Lung microvascular endothelial cell (primary cell): Measurements from ENCODE around the gene MYO1E. TPM values are rescaled to one million over a fixed set of nuclear protein-coding genes. Genes with fewer than 3 reads are reported as not detected.
A peak's percentile ranks its signal among the peaks of the same experiment; 100 is the strongest.
"Not testable (repeated sequence)": the region's sequence is repeated elsewhere in the genome, so short reads cannot be mapped to it uniquely, and the experiment has no call there.

Experiments used
- DNase-seq, 2 donors: peaks; one replicate each; pipeline versions ENCODE4 v3.0.0 to v3.0.0-alpha.2; 2010; ENCODE audit warnings: low read depth in 2 of 2
- total RNA-seq: library from RNA; depleted of rRNA; stranded (reverse); fragments of >200 nt; gene quantifications from 2 replicates; pipeline ENCODE4 v1.2.1, GENCODE V29; 2014

Gene MYO1E
- total RNA-seq, 1 donor from 2014 or later: 12.1 TPM

DNA sequence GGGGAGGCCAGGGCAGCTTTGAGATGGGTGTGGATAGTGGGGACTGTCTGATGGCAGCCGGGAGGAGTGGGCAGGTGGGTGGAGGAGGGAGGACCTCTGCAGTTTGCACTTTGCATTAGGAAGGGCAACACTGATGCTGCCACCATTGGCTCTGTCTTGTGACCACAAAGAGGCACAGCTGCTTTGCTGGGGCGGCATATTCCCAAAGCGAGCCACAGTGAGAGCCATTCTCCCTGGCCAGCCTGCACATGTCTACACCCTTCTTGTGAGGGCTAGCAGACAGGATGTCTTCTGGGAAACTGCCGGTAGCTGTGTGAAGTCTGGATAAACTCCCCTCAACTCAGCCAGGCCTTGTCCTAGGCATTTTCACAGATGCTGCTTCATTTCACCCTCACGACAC, 229.4 kb downstream of the MYO1E start:
- DNase-seq: no peak

DNA sequence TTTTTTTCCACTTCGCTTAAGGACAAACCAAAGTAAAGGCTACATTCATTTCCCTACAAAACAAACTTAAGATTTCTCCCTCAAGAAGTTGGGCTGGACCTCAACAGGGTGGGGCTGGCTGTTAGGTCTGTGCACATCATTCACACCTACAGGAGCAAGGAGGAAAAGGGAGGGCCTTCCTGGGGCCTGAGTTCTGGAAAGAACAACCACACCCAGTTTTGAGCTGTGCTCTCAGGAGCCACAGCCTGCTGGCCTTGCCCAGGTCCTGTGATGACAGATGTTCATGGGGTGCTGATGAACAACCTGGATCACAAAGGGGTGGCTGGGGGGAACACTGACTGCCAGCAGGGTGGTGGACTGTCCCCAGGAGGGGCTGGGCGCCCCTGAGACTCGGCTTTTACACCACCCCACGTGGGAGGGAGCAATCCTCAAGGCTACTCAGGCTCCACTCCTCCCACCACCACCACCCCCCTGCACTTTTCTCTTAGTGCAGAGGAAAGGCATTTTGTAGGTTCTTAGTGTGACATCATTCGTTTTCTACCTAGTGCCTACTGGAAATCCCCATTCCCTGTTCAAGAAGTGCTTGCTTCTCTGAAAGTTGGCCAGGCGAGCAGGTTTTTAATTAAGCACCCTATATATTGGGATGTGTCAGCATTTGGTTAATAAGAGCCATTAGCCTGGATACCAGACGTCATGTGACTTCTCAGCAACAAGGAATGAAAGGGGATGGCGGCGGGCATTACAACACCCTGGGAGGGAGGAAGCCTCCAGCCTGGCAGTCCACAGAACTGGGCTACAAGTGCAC, 232.0 kb downstream of the MYO1E start:
- no peak for DNase-seq

DNA sequence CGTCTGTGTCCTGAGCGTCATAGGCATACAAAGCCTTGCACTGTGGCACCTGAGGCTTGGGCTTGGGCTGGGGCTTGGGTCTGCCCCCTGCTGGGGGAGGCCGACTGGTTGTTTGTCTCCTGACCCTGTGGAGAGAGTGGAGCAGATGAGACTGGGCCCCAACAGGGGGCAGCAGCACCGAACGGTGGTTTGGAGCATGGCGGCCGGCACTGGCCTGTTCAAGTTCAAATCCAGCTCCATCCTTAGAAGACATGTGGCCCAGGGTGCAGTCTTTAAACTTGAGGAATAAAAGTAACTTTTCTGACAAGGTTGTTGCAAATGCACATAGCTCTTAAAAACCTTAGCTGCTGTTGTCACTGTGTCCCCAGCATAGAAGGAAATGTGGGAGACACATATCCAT, 234.4 kb downstream of the MYO1E start:
- peak; percentile 57 to 74 for DNase-seq

DNA sequence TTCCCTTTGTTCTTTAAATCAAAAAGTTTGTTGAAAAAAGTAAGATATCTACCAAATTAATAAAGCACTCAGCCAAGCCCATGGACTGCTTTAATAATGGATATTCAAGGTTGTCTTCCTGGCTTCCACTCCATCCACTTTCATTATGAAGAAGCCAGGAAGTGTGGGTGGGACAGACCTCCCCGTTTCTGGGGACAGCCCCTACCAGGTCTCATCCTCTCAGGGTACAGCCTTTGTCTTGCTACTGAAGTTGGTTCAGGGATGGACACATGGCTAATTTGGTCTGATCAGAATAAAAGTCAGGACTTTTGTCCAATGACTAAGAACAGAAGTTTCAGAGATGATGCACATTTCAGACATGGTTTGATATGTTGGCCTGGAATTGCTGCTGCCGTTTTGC, 235.1 kb downstream of the MYO1E start:
- DNase-seq: no peak

DNA sequence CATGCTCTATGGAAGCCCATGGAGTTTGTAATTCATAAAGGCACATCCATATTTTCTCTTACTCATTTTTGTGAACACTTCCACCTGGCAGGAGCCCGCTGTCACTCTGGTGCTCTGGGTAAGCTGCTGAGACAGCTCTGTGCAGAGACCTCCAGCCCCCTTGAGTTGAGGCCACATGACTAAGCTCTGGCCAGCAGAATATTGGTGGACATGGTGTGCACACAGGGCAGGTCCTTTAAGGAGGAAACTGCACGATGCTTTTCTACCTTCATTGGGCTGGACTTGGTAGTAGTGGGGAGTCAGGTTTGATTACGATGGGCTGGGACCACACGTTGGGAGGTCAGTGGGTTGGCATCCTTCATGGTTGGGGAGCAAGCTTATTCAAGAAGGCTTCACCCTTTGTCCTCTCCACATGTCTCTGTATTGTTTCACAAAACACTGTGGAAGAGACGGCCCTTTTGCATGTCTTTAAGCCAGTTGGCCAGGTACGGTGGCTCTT, 238.7 kb downstream of the MYO1E start:
- DNase-seq: no peak

DNA sequence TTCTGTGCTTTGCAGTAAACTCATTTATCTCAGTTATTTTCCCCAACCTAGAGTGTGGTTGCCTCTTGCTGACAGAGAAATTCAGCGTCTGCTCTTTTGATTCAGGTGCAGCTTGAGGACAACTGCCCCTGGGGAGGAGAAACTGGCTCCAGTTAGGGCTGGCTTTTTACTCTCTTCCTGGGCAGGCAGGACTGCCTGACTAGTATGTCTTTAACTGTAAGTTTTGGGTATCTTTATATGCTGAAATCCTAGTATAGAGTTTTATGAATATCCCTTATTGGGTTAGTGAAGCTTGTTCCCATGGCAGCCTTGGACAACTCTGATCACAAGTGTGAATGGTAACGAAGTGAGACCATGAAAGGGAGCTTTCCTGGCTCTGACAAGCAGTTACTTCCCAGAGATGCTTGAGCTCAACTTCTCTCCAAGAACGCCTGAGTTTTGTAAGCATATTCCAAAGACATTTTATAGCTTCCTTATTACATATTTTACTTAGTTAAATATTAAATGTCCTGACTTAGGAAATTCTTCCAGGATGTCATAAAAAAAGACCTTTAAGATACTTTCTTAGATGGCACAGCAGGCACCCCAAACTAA, 240.6 kb downstream of the MYO1E start:
- DNase-seq: no peak

DNA sequence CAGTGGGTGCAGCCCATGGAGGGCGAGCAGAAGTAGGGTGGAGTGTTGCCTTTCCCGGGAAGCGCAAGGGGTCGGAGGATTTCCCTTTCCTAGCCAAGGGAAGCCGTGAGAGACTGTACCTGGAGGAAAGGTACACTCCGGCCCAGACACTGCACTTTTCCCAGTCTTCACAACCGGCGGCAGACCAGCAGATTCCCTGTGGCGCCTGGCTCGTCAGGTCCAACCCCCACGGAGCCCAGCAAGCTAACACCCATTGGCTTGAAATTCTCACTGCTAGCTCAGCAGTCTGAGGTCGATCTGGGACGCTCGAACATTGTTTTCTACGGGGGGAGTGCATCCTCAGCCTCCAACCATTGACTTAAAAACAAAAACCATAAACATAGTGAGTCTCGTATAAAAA, 241.2 kb downstream of the MYO1E start:
- DNase-seq: no peak

DNA sequence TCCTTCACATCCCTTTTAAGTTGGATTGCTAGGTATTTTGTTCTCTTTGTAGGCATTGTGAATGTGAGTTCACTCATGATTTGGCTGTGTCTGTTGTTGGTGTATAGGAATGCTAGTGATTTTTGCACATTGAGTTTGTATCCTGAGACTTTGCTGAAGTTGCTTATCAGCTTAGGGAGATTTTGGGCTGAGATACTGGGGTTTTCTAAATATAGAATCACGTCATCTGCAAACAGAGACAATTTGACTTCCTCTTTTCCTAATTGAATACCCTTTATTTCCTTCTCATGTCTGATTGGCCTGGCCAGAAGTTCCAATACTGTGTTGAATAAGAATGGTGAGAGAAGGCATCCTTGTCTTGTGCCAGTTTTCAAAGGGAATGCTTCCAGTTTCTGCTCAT, 245.4 kb downstream of the MYO1E start:
- DNase-seq: not testable (repeated sequence)

DNA sequence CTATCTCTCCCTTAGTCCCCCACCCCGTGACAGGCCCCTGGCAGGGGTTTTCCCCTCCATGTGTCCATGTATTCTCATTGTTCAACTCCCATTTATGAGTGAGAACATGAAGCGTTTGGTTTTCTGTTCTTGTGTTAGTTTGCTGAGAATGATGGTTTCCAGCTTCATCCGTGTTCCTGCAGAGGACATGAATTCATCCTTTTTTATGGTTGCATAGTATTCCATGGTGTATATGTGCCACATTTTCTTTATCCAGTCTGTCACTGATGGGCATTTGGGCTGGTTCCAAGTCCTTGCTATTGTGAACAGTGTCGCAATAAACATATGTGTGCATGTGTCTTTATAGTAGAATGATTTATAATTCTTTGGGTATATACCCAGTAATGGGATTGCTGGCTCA, 247.0 kb downstream of the MYO1E start:
- DNase-seq: not testable (repeated sequence)

DNA sequence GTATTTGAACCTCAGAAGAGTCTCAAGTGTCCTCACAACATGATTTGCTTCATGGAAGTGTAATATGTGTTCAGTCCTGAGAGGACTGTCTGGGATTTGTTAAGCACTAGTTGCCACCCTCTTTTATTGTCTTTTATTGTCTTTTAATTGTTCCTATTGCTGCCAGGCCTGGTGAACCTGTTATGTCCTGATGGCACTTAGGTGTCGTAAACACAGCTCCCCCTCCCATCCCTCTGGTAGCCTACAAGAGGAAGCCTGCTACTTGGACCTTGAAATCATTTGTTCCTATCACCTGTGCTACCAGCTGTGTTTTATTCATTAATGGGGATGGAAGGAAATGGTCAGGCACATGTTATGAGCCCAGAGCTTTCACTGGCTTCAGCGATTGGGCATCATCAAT, 248.4 kb downstream of the MYO1E start:
- DNase-seq: no peak

DNA sequence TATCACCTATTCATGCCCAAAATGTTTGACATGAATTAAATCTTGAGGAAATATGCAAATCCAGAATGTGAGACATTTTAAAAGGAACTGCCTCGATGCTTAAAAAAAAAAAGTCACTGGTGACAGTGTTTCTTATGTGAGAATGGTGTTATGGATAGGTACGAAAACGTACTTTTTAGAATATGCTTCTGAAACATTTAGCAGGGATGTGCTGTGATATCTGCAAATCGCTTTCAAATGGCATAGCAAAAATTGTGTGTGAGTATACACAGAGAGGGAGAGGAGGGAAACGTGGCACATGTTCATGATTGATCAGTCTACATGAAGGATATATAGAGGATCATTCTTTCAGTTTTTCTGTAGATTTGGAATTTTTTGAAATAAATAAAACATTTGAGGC, 251.7 kb downstream of the MYO1E start:
- no peak for DNase-seq

DNA sequence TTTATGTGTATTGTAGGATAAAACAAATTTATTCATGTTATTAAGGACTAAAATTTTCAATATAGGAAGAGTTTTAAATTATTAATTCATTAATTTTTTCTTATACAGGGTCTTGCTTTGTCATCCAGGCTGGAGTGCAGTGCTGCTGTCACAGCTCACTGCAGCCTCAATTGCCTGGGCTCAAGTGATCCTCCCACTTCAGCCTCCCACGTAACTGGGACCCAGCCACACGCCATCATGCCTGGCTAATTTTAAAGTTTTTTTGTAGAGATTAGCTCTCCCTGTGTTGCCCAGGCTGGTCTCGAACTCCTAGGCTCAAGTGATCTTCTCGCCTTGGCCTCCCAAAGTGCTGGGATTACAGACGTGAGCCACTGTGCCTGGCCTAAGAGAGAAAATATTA, 253.0 kb downstream of the MYO1E start:
- DNase-seq: no peak

DNA sequence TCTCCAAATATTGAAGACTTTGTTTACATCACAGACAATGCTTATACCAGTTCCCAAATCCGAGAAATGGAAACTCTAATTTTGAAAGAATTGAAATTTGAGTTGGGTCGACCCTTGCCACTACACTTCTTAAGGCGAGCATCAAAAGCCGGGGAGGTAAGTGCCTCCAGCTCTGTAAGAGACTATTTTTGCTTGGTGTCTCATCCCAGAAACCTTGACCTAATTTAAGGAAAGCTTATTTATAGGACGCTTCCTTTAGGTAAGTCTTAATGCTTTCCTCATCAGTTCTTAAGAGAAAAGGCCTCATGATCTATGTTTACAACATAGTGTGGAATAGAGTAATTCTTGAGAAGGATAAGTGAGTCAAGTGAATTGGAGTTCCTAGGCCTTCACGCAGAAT, 255.9 kb downstream of the MYO1E start:
- DNase-seq: no peak

DNA sequence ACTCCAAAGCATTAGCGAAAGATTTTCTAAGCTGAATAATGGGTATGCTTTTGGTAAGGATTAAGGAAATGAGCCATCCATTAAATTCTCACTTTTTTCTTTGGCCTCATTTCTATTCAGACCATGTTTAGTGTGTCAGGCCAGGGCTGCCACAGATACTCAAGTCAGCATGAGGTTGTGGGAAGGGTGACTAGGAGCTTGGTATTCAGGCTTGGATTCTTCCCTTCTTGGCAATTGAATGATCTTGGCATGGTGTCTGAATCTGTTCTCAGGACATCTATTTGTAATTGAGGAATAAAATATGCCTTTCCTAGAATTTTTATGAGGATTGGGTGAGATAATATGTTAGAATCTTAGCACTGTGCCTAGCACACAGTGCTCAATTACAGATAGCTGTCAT, 256.5 kb downstream of the MYO1E start:
- no peak for DNase-seq

DNA sequence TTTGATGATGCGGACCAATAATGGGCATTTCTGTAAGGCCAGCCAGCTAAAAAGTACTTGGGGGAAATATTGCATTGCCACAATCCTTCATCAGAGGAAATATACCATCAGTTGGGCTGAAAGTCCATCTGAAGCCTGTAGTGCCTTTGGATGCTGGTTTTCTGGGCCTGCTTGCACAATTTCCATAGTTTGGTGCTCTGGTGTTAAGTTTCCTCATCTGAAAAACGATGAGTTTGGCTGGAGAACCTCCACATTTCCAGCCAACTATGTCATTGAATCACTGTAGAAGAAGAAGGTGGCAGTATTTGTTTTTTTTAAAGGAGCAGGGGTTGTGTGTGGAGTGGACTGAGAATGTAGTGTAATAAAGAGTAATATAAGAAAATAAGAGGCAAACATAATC, 257.6 kb downstream of the MYO1E start:
- no peak for DNase-seq

DNA sequence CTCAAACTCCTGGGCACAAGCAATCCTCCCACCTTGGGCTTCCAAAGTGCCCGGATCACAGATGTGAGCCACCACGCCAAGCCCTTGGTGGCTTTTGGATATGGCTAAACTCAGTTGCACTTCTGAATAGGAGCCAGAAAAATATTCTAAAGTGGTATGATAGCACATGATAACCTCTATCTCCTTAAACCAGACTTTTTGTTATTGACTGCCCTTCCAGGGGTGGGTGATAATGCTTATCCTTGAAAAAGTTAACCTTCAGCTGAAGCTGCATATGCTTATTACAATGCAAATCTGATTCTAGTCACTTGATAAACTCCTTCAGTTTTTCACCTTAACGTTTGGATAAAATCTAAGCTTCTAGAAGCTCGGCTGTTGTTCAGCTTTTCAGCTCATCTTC, 261.4 kb downstream of the MYO1E start:
- DNase-seq: no peak

DNA sequence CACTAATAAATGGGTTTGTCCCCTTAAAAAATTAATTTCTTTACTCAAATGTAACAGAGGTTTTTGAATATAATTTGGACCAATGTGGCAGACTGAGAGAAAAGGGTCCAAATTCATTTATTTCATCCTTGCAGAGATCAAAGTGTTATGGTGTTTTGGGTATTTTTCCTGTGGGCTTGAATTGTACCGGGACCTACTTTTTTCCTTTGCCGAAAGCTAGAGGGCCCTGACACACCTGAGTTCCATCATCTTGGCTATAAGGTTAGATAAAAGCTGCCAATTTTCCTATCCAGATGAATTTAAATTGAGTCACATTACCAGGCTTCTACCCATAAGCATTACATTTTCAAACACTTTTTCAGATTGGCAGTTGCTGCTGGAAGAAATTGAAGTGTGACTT, 266.8 kb downstream of the MYO1E start:
- no peak for DNase-seq

DNA sequence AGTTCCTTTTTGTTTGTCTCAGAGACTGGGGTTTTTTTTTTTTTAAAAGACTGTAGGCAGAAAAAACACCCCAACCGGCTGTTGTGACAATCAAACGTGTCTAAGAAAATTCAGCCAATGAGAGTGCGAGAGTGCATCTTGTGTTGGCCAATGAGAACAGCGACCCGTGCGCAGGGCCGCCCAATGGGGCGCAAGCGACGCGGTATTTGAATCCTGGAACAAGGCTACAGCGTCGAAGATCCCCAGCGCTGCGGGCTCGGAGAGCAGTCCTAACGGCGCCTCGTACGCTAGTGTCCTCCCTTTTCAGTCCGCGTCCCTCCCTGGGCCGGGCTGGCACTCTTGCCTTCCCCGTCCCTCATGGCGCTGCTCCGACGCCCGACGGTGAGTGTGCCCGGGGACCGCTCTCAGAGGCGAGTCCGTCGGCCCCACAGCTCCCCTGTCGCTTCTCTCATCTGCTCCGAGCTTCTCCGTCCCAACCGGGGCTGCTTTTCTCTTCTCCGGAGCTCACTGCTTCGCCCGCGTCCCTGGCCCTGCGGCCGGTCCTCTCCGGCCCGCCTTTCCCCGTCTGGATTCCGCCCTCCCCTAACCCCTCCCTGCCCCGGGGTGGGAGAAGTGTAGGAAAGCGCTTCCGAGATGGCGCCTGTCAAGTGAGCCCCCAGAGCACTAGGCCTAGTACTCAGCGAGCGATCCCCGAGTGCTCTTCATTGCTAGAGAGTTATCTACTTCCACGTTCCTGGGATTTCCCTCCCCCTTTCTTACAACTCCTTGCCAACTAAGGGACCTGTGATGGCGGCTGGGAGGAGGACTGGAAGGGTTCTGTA, 267.5 kb downstream of the MYO1E start, which contains the start of gene CCNB2:
Gene CCNB2 (plus strand): TSS at position 235 of the 821 bp plus-strand sequence. CDS start 123 bp downstream, at position 358.
- DNase-seq: peak; percentile 94 to 95

DNA sequence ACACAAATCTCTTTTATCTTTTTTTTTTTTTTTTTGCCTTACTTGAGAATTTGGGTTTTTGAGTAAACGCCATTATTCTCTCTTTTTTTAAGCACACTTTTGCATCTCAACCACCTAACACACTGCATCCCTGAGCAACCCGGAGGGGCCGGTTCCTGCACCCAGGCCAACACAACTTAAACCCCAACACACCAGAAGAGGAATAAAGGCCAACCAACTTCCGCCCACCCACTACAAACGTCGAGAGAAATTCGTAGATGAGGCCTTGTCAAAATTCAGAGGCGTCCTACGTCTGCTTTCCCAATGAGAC, 268.1 kb downstream of the MYO1E start:
- DNase-seq: no peak

DNA sequence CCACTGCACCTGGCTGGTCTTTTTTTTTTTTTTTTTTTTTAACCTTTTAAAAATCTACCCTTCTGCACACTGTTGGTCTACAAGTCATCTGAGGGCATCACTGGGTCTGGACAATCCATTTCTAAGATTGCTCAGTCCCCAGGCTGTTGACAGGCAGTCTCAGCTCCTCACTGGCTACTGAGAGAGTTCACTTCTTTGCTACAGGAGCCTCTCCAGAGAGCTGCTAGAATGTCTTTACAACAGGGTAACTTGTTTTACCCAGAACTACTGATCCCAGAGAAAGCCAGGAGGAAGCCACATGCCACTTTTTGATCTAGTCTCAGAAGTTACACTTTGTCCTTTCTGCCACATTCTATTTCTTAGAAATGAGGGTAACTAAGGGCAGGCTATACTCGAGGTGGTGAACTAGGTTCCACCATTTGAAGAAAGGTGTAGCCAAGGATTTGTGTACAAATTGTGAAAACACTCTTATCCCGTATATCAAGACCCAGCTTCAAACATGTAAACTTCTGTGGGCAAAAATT, 273.4 kb downstream of the MYO1E start:
- DNase-seq: no peak

DNA sequence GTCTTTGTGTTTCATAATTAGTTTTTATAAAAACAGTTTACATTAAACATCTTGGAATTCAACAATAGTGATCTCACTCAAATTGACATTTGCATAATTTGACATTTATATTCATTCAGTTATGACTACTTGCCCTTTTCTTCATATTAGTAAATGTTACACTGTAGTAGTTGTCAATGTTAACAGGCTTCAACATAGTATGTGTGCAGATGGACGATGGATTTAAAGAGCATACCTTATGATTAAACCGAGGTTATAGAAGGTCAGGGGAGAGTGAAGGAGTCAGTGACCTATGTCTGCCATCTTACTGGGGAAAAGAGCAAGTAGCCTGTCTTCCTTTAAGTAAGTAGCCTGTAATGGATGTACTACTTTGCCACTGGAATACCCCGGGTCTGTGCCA, 276.2 kb downstream of the MYO1E start:
- DNase-seq: no peak

DNA sequence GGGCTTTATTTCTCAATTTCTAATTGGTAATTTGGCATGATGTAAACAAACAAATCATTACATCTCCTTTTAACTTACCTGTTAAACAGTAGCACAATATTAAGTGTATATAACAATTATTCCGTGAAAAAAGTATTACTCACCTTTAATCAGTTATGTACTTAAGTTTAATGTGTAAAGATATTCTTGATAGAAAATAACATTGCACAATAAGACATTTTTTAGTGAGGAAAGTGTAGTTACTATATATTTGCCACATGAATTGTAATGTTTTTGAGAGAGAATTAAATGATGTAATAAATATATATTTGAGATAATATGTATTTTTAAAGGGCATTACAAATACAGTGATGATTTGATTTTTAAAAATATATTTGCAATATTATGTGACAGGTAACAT, 278.6 kb downstream of the MYO1E start:
- no peak for DNase-seq
